H9 (cell line): ENCODE measurements around the gene HOXA1. TPM values are rescaled to one million over a fixed set of nuclear protein-coding genes. Genes with fewer than 3 reads are reported as not detected.

Source experiments
- DNase-seq: peaks from one replicate; pipeline ENCODE4 v3.0.0-alpha.2; 2017
- H2AFZ ChIP-seq: one replicate; pipeline ENCODE4 v1.6.1; 2013; ENCODE audit warnings: mild to moderate bottlenecking, low read length, control low read depth, moderate library complexity
- H2AK5ac ChIP-seq: 2 replicates; pipeline ENCODE4 v1.6.1; 2013; ENCODE audit warnings: low read length, control low read depth, mixed read lengths; ENCODE audit not compliant: insufficient read length
- H2BK120ac ChIP-seq: one replicate; pipeline ENCODE4 v1.6.1; 2013; ENCODE audit warnings: low read depth, mild to moderate bottlenecking, low read length, control low read depth, inconsistent platforms; ENCODE audit not compliant: poor library complexity, severe bottlenecking
- H2BK12ac ChIP-seq: 2 replicates; pipeline ENCODE4 v1.6.1; 2013; ENCODE audit warnings: low read length, control low read depth, mixed read lengths, low read depth; ENCODE audit not compliant: insufficient read length
- H2BK15ac ChIP-seq: 2 replicates; pipeline ENCODE4 v1.6.1; 2013; ENCODE audit warnings: low read depth, low read length, control low read depth
- H2BK20ac ChIP-seq: one replicate; pipeline ENCODE4 v1.6.1; 2013; ENCODE audit warnings: low read depth, mild to moderate bottlenecking, low read length, control low read depth, inconsistent platforms; ENCODE audit not compliant: poor library complexity, severe bottlenecking
- H2BK5ac ChIP-seq: 2 replicates; pipeline ENCODE4 v1.6.1; 2013; ENCODE audit warnings: low read length, control low read depth, mixed read lengths; ENCODE audit not compliant: insufficient read length
- H3K14ac ChIP-seq: 2 replicates; pipeline ENCODE4 v1.6.1; 2013; ENCODE audit warnings: low read length, control low read depth; ENCODE audit not compliant: insufficient read depth
- H3K18ac ChIP-seq: 2 replicates; pipeline ENCODE4 v1.6.1; 2013; ENCODE audit warnings: low read depth, mild to moderate bottlenecking, mixed read lengths, low read length, control low read depth; ENCODE audit not compliant: insufficient read length
- H3K23ac ChIP-seq: 2 replicates; pipeline ENCODE4 v1.6.1; 2013; ENCODE audit warnings: low read length, control low read depth, mixed read lengths, low read depth; ENCODE audit not compliant: insufficient read length
- H3K23me2 ChIP-seq: 2 replicates; pipeline ENCODE4 v1.6.1; 2013; ENCODE audit warnings: low read depth, mild to moderate bottlenecking, mixed read lengths, low read length, control low read depth; ENCODE audit not compliant: insufficient read length, poor library complexity, severe bottlenecking
- H3K27ac ChIP-seq: 2 replicates; pipeline ENCODE4 v1.5.1; 2013; ENCODE audit warnings: low read length, control low read depth, mixed read lengths, low read depth; ENCODE audit not compliant: insufficient read length
- H3K27me3 ChIP-seq: 2 replicates; pipeline ENCODE4 v1.6.1; 2013; ENCODE audit warnings: low read length, control low read depth, inconsistent platforms; ENCODE audit not compliant: insufficient read depth
- H3K4ac ChIP-seq: 2 replicates; pipeline ENCODE4 v1.6.1; 2013; ENCODE audit warnings: low read depth, mild to moderate bottlenecking, control low read depth, inconsistent platforms, low read length, moderate library complexity
- H3K4me1 ChIP-seq: 2 replicates; pipeline ENCODE4 v1.6.1; 2013; ENCODE audit warnings: low read length, control low read depth, inconsistent platforms; ENCODE audit not compliant: insufficient read depth
- H3K4me2 ChIP-seq: 2 replicates; pipeline ENCODE4 v1.6.1; 2013; ENCODE audit warnings: low read length, control low read depth, mixed read lengths; ENCODE audit not compliant: insufficient read length, insufficient read depth
- H3K56ac ChIP-seq: 2 replicates; pipeline ENCODE4 v1.6.1; 2013; ENCODE audit warnings: low read depth, mild to moderate bottlenecking, mixed read lengths, low read length, control low read depth; ENCODE audit not compliant: insufficient read length
- H3K79me1 ChIP-seq: 2 replicates; pipeline ENCODE4 v1.6.1; 2013; ENCODE audit warnings: low read depth, mild to moderate bottlenecking, moderate library complexity, low read length, control low read depth, inconsistent platforms; ENCODE audit not compliant: insufficient read depth, poor library complexity, severe bottlenecking
- H3K79me2 ChIP-seq: 2 replicates; pipeline ENCODE4 v1.6.1; 2013; ENCODE audit warnings: low read length, control low read depth, inconsistent platforms; ENCODE audit not compliant: insufficient read depth
- H3K9ac ChIP-seq: 2 replicates; pipeline ENCODE4 v1.6.1; 2013; ENCODE audit warnings: low read length, control low read depth, mixed read lengths; ENCODE audit not compliant: insufficient read length; ENCODE audit errors: extremely low read depth
- H3K9me3 ChIP-seq: one replicate; pipeline ENCODE4 v1.6.1; 2013; ENCODE audit warnings: low read depth, low read length, inconsistent platforms; ENCODE audit not compliant: control insufficient read depth
- H3T11ph ChIP-seq: one replicate; pipeline ENCODE4 v1.6.1; 2013; ENCODE audit warnings: mild to moderate bottlenecking, low read length, control low read depth, inconsistent platforms
- H4K20me1 ChIP-seq: one replicate; pipeline ENCODE4 v1.6.1; 2013; ENCODE audit not compliant: control insufficient read depth, insufficient read length, insufficient read depth
- H4K5ac ChIP-seq: 2 replicates; pipeline ENCODE4 v1.6.1; 2013; ENCODE audit warnings: low read depth, mild to moderate bottlenecking, mixed read lengths, low read length, control low read depth; ENCODE audit not compliant: insufficient read length
- H4K8ac ChIP-seq: replicated peaks from 2 replicates; pipeline ENCODE4 v1.6.1; 2013; ENCODE audit warnings: low read length, control low read depth, mixed read lengths, low read depth; ENCODE audit not compliant: insufficient read length
- H4K91ac ChIP-seq: 2 replicates; pipeline ENCODE4 v1.6.1; 2013; ENCODE audit warnings: low read depth, mild to moderate bottlenecking, moderate library complexity, mixed read lengths, low read length, control low read depth; ENCODE audit not compliant: insufficient read length
- H3K27ac Mint-ChIP-seq, 3 experiments: 2 replicates in 2 of 3; 3 replicates in 1 of 3; pipeline ENCODE4 v1.8.0; 2020 to 2021; ENCODE audit warnings: mixed read lengths in 3 of 3, mild to moderate bottlenecking in 1 of 3, moderate library complexity in 1 of 3
- H3K27me3 Mint-ChIP-seq: 2 replicates; pipeline ENCODE4 v1.8.0; 2021; ENCODE audit warnings: low read depth, mild to moderate bottlenecking, moderate library complexity, mixed read lengths
- H3K36me3 Mint-ChIP-seq, 3 experiments: 2 replicates in 2 of 3; 3 replicates in 1 of 3; pipeline ENCODE4 v1.8.0; 2020 to 2021; ENCODE audit warnings: low read depth in 3 of 3, mixed read lengths in 3 of 3; ENCODE audit not compliant: insufficient read depth in 1 of 3
- H3K4me1 Mint-ChIP-seq, 2 experiments: 2 replicates each; pipeline ENCODE4 v1.8.0; 2020; ENCODE audit warnings: mixed read lengths in 2 of 2
- H3K4me3 Mint-ChIP-seq, 2 experiments: 2 replicates in 1 of 2; 3 replicates in 1 of 2; pipeline ENCODE4 v1.8.0; 2020 to 2021; ENCODE audit warnings: mild to moderate bottlenecking in 2 of 2, mixed read lengths in 2 of 2, moderate library complexity in 1 of 2
- H3K9me3 Mint-ChIP-seq, 2 experiments: 2 replicates in 1 of 2; 3 replicates in 1 of 2; pipeline ENCODE4 v1.8.0; 2020; ENCODE audit warnings: mild to moderate bottlenecking in 2 of 2, mixed read lengths in 2 of 2, moderate library complexity in 1 of 2
- CTCF ChIP-seq: fragments of 200-600 bp; sonication (generic); conservative IDR thresholded peaks from 3 replicates; pipeline ENCODE4 v1.8.0; 2021; ENCODE audit warnings: antibody characterized with exemption, mild to moderate bottlenecking
- WGBS: extraction: QIAGEN DNeasy Blood & Tissue Kit; methylation state at CpG from one replicate; pipeline ENCODE4 v1.1.7; 2013; ENCODE audit warnings: missing lambda C conversion rate, low lambda C conversion rate, mixed read lengths; ENCODE audit not compliant: insufficient read length; ENCODE audit errors: extremely low coverage; 5-methylcytosine and 5-hydroxymethylcytosine counted together
- total RNA-seq: library from RNA; stranded (reverse); gene quantifications from 2 replicates; pipeline ENCODE4 v1.2.1, GENCODE V29; 2021

Gene HOXA1
- total RNA-seq, 1 experiment from 2014 or later, result not detected

GRCh38 chr7:27132214-27132613 is 36.4 kb upstream of the HOXA1 start:
- peaks cover 95% of the 10 kb centered on the region for H3K27me3 ChIP-seq
- H2BK15ac ChIP-seq, result no peak overlapping the region
- no peak overlapping the region for H3T11ph ChIP-seq
- H3K14ac ChIP-seq, result no peak overlapping the region
- peaks cover 3% of the 10 kb centered on the region for H4K20me1 ChIP-seq
- H3K9ac ChIP-seq, result no peak overlapping the region
- no peak for DNase-seq
- H3K79me2 ChIP-seq, result no peaks in the 10 kb centered on the region
- H3K23ac ChIP-seq, result no peak overlapping the region
- H2BK12ac ChIP-seq, result no peak overlapping the region
- H2BK5ac ChIP-seq, result no peak overlapping the region
- no peak overlapping the region for H4K91ac ChIP-seq
- no peak overlapping the region for H2BK20ac ChIP-seq
- no peak overlapping the region for H3K4me3 Mint-ChIP-seq
- H4K8ac ChIP-seq, result no peak overlapping the region
- no peak overlapping the region for H3K27ac ChIP-seq
- H3K4me2 ChIP-seq, result no peak overlapping the region
- H3K27me3 Mint-ChIP-seq, result peaks cover 97% of the 10 kb centered on the region
- no peak overlapping the region for H3K56ac ChIP-seq
- H4K5ac ChIP-seq, result no peak overlapping the region
- no peaks in the 10 kb centered on the region for H3K4me1 ChIP-seq
- peaks cover 0 to 7% of the 10 kb centered on the region in 2 experiments; a peak in 2 of 5 replicates for H3K9me3 Mint-ChIP-seq
- no peak overlapping the region for H3K27ac Mint-ChIP-seq
- H3K4ac ChIP-seq, result no peak overlapping the region
- H3K18ac ChIP-seq, result no peak overlapping the region
- H3K9me3 ChIP-seq, result no peaks in the 10 kb centered on the region
- WGBS, result no CpG with 5 or more reads among the region's 2 CpGs
- H2AK5ac ChIP-seq, result no peak overlapping the region
- H3K36me3 Mint-ChIP-seq, result no peaks in the 10 kb centered on the region; a peak in 1 of 7 replicates
- no peaks in the 10 kb centered on the region for H3K4me1 Mint-ChIP-seq
- TF ChIP-seq CTCF, result no peak
- H2AFZ ChIP-seq, result no peak overlapping the region
- no peaks in the 10 kb centered on the region for H3K23me2 ChIP-seq
- H3K79me1 ChIP-seq, result no peaks in the 10 kb centered on the region
- no peak overlapping the region for H2BK120ac ChIP-seq
